GM18502 (cell line): ENCODE data around the gene STEAP2.

Experiments used
- ATAC-seq: cut with Tn5 transposase; IDR thresholded peaks from one replicate; pipeline ENCODE4 v1.9.1; 2021; ENCODE audit warnings: mild to moderate bottlenecking; ENCODE audit not compliant: unreplicated experiment, poor library complexity

Gene STEAP2

DNA sequence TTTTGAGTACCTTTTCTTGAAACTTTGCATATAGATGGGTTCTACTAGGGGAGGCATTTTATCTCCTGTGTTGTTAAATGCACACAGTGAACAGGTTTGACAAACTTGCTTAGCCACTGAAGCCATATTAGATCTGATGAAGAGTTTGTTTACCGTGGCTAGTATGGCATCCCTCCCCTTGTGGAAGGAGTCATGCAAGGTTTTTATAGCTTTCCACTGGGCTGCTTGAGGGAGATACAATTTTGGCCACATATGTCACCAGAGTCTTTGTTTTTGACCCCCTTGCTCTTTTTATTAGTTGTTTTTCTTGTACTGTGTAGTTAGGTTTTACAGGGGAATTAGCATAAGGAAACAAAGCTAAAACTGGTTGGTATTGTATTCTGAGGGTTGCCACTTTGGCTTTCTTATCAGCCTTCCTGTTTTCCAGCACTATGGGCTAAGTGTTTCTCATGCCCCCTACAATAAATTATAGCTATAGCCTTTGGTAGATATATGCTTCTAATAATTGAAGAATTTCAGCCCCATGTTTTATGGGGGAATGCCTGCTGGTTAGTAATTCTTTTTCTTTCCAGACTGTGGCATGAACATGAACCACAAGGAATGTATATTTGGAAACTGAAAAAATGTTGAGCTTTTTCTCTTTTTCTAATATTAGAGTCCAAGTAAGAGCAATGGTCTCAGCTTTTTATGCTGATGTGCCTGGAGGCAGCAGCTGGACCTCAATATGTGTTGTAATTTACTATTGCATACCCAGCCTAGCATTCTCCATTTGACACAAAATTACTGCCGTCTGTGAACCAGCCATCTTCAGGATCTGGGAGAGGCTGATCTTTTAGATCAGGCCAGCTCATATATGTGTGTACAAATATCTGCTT lies 18.4 kb upstream of the STEAP2 start:
- no peak for ATAC-seq

DNA sequence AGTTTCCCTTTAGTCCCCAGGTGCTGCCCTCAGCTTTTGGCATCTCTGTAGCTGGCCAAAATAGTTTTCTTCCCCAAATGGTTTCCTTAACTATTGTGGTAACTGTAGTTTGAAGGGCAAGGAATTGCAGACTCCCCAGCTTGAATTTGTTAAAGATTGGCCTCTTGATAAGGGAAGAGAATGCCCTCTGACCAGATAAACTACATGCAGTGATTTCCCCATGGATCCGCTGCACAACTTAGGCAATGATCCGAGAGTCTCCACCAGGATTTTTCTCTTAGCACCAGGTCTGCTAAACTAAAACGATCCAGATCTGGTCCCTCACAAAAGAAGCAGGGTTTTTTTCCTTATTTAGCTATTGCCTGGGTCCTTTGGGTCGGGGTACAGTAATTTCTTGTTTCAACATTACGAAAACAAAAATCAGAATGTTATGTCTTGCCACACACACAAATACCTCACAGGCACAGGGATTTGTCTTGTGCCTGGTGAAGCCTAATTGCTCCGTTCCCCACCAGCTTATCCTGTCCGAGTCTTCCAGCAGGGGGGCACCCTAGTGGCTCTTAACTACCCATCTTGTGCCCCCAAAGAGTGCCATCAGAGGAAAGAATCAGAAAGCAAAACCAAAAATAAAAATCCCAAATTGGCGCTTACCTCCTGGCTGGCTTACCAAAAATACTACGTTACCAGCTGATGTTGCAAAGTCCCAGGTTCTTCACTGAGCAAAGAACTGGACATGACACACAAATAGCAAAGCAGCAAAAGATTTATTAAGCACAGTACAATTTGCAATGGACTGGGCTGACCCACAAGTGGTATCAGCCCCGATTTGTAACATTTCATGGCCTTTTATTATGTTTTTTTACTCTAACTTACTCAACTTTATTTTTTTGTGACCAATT lies 16.4 kb upstream of the STEAP2 start:
- no peak for ATAC-seq

DNA sequence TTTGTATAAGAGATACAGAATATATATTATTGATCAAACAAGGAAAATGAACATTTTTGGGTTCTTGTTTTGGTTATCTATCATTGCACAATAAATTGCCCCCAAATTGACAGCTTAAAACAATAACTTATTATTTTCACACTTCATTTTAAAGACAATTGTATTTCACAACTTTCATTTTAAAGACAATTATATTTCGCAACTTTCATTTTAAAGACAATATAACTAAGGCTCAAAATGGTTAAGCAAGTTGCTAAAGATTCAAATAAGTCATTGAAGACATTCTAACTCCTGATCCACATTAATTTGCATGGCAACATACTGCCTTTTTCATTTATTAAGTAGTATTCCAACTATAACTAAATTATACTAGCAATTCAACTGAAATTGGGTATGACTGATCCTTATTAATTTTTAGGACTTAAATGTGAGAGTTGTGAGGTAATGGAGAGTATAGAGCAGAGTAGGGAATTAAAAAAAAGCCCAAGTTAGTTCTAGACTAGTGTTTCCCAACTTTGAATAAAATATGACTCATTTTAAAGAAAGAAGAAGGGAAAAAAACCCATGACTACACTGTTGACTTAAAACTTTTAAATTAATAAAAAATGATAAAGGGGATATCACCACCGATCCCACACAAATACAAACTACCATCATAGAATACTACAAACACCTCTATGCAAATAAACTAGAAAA lies 9.9 kb upstream of the STEAP2 start:
- no peak for ATAC-seq

DNA sequence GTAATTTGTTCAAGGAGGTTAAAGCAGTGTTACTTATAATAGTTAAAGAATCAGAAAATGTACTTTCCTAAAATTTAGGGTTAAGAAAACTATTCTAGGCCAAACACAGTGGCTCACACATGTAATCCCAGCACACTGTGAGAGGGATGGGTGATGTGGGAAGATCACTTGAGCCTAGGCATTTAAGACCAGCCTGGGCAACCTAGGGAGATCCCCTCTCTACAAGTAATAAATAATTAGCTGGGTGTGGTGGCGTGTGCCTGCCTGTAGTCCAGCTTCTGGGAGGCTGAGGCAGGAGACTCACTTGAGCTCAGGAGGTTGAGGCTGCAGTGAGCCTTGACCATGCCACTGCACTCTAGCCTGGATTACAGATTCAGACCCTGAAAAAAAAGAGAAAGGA lies 3.6 kb upstream of the STEAP2 start:
- no peak for ATAC-seq

DNA sequence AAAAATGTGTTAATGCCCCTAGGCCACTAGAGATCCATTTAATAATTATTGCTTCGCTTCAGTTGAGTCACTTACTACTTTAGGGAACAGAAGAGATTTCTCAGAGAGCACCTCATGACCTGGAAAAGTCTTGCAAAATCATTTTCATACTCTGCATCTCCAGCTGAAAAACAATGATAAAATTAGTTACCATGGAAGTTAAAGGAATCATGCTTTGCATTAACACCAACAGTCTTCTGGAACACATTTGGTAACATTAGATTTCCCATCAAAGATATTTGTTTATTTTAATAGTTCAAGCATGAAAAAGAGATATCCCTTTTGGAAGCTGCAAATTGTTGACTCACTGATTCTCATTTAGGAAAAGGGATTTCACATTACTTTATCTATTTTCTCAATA lies 1.8 kb upstream of the STEAP2 start:
- ATAC-seq, result no peak

DNA sequence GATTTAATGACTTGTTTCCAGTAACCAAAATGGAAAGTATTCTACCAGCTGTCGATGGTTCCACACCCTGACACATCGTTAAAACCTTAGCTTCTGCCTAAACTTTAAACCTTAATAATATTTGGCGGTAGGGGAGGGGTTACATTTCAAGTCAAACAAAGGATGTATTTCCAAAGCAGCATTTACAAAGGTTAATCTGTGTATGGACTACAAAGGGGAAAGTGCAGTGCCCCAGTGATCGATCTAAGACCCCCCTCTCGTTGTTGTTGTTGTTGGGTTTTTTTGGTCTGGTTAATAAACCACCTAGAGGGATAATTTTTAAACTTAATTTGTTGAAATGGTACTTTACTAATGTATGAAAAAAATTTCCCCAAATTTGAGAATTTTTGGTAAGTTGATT lies 1.1 kb upstream of the STEAP2 start:
- ATAC-seq, result no peak

DNA sequence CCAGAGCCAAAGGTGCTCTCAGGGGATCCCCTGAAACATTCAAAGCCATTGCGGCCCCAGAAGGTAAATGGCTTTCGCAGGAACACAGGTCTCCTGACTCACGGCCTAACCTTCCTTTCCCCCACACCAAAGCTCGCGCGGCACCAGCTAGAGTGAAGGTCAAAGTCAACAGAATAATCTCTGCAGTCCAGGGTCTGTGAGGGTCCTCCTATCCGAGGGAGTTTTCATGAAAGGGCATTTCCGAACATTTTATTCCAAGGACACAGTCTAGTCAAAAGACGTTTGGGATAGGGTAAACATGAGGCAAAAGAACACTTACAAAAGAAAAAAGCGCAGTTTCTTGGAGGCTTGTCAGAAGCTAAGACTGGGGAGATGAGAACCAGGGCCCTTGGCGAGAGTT lies 559 bp upstream of the STEAP2 start:
- peak; percentile 6 for ATAC-seq

DNA sequence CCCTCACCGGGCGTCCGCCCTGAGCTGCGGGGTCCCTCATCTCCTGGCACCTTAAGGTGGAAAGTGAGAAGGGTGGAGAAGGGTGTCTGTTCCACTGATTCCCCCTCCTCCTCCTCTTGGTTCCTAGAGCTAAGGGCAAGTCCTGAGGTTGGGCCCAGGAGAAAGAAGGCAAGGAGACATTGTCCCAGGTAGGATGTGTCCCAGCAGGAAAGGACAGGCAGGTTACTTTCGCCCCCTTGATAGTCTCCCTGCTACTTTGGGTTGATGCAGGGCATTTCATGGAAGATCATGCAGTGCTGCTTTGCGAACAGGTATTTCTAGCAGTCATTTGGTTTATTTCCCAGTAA lies 582 bp downstream of the STEAP2 start:
- no peak for ATAC-seq

DNA sequence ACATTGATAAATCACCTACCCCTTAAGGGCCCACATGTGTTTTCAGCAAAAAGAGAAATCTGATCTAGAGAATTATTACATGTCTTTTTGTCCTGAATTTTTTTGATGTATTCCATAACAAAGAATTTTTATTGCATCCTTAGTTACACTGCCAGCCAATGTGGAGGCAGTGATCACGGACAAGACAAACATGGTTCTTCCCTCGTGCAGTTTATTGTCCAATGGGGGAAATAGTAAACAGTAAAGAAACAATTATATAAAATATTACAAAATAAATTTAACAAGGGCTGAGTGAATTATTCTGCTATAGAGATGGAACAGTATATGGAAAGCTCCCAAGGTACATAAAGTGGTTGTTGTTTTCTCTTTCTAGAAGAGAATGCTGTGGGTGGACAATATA lies 2.0 kb downstream of the STEAP2 start:
- no peak for ATAC-seq

DNA sequence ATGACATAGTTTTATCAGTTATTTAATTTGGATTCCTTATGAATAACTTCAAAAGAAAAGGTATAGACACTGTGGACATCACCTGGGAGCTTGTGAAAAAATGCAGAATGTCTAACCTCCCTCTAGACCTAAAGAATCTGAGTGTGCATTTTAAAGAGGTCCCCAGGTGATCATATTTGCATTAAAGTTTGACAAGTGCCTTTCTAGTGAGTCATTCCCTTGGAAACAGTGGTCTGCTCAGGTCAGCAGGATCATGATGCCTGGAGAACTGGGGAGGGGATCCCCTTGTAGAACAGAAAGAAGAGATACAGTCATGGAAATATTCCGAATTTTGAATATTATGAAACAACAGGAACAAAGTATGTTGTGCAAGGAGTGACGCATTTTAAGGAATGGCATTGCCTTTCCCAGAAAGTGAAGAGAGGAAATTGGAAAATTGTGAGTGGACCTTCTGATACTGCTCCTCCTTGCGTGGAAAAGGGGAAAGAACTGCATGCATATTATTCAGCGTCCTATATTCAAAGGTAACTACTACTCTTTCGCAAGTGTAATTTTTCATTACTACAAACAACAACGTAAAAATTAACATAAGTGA lies 4.6 kb downstream of the STEAP2 start:
- no peak for ATAC-seq

DNA sequence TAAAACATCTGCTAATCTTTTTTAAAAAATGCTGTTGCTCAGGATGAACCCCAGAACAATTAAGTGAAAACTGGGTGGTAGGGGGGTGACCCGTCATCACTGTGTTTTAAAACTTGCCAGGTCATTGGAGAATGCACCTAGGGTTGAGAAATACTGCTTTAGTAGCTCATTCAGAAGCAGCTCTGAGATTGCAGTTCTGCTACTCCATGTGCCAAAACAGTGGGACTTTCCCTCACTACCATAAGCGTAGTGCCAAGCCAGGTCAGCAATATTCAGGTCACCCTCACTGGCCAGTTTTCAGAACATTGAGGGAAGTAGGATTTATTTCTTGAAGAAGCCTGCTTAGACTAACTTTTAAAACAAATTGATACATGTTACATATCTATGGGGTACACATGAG lies 5.2 kb downstream of the STEAP2 start:
- ATAC-seq, result no peak

DNA sequence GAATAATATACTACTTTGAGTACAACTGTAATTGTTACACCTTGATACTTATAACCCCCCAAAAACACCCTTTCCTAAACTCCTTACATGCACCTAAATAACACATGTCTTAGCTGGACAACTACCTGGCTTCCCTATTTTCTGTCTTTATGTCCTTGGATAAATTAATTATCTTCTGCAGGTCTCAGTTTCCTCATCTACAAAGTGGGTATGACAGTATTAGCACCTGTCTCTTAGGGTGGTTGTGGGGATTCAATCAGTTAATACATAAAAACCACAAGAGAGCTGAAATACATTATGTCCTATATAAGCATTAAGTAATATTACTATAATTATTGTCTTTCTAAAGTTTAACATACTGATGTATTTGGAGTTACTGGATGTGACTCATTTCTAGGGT lies 10.8 kb downstream of the STEAP2 start:
- ATAC-seq, result no peak

DNA sequence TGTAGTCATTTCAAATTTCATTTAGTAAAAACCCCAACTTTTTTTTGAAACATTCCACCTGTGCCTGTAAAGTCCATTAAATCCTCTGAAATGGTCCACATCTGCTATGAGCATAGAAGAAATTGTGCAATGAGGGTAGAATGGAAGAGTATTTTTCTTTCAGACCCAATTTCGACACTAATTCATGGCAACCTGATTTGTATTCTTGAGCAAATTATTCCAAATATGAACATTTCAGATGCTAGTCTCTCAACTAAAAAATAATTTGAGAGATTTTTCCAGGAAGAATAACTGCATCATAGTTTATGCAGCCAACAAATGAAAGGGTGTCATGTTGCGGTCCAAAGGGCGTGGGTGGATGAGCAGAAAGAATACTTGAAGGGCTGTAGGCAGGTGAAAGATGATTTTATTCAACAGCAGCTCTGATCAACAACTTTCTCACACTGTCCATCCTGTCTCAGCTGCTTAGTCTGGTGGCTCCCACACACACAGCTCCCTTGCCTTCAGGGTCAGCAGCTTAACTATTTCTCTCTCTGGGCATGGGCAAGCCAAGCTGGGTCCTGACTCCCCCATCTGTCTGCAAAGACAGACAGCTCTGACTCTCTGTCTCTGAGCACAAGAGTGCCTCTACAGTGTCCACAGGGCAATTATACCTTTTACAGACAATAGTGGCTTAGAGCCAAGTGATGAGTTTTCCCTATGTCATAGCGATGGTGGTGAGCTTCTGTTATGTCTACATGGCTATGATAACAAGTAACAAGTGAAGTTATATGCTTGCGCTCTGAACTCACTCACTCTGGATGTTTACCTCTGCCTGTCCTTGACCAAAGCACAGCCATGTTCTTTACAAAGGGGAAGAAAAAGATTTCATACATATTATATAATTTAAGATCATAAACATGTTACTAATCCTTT lies 11.5 kb downstream of the STEAP2 start:
- ATAC-seq, result no peak

DNA sequence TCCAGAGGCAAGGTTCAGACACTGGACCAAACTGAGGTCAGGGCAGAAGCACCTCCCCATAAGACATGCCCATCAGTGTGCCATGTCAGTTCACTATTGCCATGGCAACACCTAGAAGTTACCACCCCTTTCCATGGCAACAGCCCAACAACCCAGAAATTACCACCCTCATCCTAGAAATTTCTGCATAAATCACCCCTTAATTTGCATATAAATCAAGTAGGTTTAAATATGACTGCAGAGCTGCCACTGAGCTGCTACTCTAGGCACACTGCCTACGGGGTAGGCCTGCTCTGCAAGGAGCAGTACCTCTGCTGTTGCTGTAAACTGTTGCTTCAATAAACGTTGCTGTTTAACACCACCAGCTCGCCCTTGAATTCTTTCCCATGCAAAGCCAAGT lies 12.7 kb downstream of the STEAP2 start:
- ATAC-seq, result no peak

DNA sequence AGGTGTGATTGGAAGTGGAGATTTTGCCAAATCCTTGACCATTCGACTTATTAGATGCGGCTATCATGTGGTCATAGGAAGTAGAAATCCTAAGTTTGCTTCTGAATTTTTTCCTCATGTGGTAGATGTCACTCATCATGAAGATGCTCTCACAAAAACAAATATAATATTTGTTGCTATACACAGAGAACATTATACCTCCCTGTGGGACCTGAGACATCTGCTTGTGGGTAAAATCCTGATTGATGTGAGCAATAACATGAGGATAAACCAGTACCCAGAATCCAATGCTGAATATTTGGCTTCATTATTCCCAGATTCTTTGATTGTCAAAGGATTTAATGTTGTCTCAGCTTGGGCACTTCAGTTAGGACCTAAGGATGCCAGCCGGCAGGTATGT lies 13.6 kb downstream of the STEAP2 start:
- ATAC-seq, result no peak

DNA sequence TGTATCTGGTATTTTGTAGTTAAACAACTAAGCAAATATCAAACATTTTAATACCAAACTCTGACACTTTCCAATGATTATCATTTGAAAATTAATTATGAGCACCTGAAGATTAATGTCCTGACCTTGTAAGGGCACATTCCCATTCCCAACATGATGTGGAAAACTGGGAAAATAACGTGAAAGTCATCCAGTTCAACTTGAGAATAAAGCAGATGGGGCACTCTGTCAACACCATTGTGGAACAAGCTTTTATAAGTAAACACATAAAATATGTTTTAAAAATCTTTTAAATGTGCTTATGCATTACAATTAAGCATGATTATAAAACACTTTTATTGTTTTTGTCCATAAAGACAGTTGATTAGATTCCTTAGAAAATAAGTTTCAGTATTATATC lies 14.1 kb downstream of the STEAP2 start:
- no peak for ATAC-seq

DNA sequence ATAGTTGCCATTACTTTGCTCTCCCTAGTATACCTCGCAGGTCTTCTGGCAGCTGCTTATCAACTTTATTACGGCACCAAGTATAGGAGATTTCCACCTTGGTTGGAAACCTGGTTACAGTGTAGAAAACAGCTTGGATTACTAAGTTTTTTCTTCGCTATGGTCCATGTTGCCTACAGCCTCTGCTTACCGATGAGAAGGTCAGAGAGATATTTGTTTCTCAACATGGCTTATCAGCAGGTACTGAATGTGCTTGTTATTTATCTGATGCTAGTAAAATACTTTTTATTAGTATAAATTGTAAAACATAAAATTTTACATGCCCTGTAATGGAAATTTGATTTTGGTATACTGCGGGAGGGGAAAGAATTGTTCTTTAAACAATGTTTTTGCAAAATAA lies 15.7 kb downstream of the STEAP2 start:
- ATAC-seq, result no peak

DNA sequence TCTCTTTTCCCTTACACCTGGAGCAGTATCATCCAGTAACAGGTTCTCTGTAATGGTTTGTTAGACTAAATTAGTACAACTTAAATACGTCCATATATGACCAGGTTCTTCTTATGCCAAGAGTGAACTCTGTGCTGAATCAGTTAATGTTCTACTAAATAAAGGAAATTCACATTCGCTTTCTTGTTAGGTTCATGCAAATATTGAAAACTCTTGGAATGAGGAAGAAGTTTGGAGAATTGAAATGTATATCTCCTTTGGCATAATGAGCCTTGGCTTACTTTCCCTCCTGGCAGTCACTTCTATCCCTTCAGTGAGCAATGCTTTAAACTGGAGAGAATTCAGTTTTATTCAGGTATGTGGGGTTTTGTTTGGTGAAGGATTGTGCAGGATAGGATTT lies 18.1 kb downstream of the STEAP2 start:
- no peak for ATAC-seq

DNA sequence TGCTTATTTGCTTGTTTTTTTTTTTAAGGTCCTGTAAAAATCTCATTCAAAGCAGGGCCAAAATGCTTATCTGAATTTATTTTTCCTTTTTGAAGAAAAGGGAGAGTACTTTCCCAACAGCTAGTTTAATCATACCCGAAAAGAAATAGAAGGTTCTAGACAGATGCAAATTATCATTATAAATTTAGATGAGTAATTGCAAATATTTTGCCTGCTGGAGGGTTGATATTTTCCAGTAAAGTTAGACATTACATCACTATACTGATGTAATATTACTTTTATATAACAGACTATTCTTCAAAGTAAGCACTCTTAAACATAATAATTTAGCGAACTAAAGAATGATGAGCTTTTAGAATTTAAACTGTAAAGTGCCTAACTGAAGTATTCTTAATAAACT lies 19.3 kb downstream of the STEAP2 start:
- no peak for ATAC-seq

DNA sequence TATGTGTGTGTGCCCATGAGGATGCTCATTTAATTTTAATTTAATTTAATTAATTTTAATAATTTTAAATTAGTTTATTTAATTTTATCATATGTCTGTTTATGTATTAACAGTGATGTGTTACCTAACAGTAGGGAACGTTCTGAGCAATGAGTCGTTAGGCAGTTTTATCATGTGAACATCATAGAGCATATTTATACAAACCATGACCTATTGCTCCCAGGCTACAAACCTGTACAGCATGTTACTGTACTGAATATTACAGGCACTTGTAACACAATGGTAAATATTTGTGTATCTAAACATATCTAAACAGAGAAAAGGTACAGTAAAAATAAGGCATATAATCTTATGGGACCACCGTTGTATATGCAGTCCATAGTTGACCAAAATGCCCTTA lies 19.8 kb downstream of the STEAP2 start:
- ATAC-seq, result no peak
